GM23248 (cell line): ENCODE data around the gene CLDN1. TPM values are rescaled to one million over a fixed set of nuclear protein-coding genes. Genes with fewer than 3 reads are reported as not detected.

Experiments
- DNase-seq: peaks from one replicate; pipeline ENCODE4 v3.0.0-alpha.2; 2015
- H2AFZ ChIP-seq: fragments of 200-600 bp; sonication (generic); 2 replicates; pipeline ENCODE4 v1.6.1; 2016; ENCODE audit warnings: antibody characterized with exemption
- H3F3A ChIP-seq: fragments of 200-600 bp; sonication (generic); 2 replicates; pipeline ENCODE4 v1.6.1; 2016; ENCODE audit warnings: mild to moderate bottlenecking, antibody characterized with exemption, mixed run types; ENCODE audit not compliant: insufficient read depth
- H3K27ac ChIP-seq: fragments of 200-600 bp; sonication (generic); 2 replicates; pipeline ENCODE4 v1.5.1; 2016; ENCODE audit warnings: mild to moderate bottlenecking
- H3K27me3 ChIP-seq: fragments of 200-600 bp; sonication (generic); replicated peaks from 2 replicates; pipeline ENCODE4 v1.6.1; 2016; ENCODE audit warnings: mild to moderate bottlenecking; ENCODE audit not compliant: insufficient read depth
- H3K36me3 ChIP-seq: fragments of 200-600 bp; sonication (generic); 2 replicates; pipeline ENCODE4 v1.6.1; 2016; ENCODE audit warnings: low read depth, mild to moderate bottlenecking
- H3K4me1 ChIP-seq: fragments of 200-600 bp; sonication (generic); 2 replicates; pipeline ENCODE4 v1.6.1; 2016; ENCODE audit warnings: mild to moderate bottlenecking; ENCODE audit not compliant: insufficient read depth
- H3K4me2 ChIP-seq: fragments of 200-600 bp; sonication (generic); one replicate; pipeline ENCODE4 v1.6.1; 2016; ENCODE audit warnings: mild to moderate bottlenecking; ENCODE audit not compliant: unreplicated experiment
- H3K4me3 ChIP-seq: fragments of 200-600 bp; sonication (generic); 2 replicates; pipeline ENCODE4 v1.5.1; 2016; ENCODE audit warnings: mild to moderate bottlenecking
- H3K79me2 ChIP-seq: fragments of 200-600 bp; sonication (generic); 2 replicates; pipeline ENCODE4 v1.6.1; 2016; ENCODE audit warnings: mild to moderate bottlenecking; ENCODE audit not compliant: insufficient read depth
- H3K9ac ChIP-seq: fragments of 200-600 bp; sonication (generic); 2 replicates; pipeline ENCODE4 v1.6.1; 2016; ENCODE audit warnings: mild to moderate bottlenecking
- H3K9me2 ChIP-seq: fragments of 200-600 bp; sonication (generic); 2 replicates; pipeline ENCODE4 v1.6.1; 2016; ENCODE audit warnings: mixed run types, mild to moderate bottlenecking, moderate library complexity; ENCODE audit not compliant: insufficient read depth
- H3K9me3 ChIP-seq: fragments of 200-600 bp; sonication (generic); one replicate; pipeline ENCODE4 v1.6.1; 2017; ENCODE audit warnings: low read depth
- H4K20me1 ChIP-seq: fragments of 200-600 bp; sonication (generic); 2 replicates; pipeline ENCODE4 v1.6.0; 2016; ENCODE audit not compliant: insufficient read depth
- EZH2 ChIP-seq: fragments of 200-600 bp; sonication (generic); IDR thresholded peaks from 2 replicates; pipeline ENCODE4 v1.6.1; 2018; ENCODE audit warnings: antibody characterized with exemption, mild to moderate bottlenecking; ENCODE audit not compliant: insufficient read depth, poor library complexity, severe bottlenecking
- EZH2phosphoT487 ChIP-seq: fragments of 200-600 bp; sonication (generic); IDR thresholded peaks from 2 replicates; pipeline ENCODE4 v1.6.1; 2018; ENCODE audit warnings: antibody characterized with exemption, moderate library complexity, mild to moderate bottlenecking, low read depth; ENCODE audit not compliant: insufficient read depth
- WGBS, 2 experiments: methylation state at CpG; one replicate each; pipeline ENCODE4 v1.1.6; 2015 to 2017; ENCODE audit warnings: low lambda C conversion rate in 2 of 2, low coverage in 1 of 2; ENCODE audit errors: missing lambda C conversion rate in 2 of 2; 5-methylcytosine and 5-hydroxymethylcytosine counted together
- in situ Hi-C: fragments of 300-500 bp; cut with MboI; formaldehyde crosslinking; loops from 2 replicates; pipeline ENCODE4 v1.15.0; 2020
- polyA plus RNA-seq: library from polyadenylated mRNA; unstranded; fragments of >200 nt; fragmentation: Nextera tagmentation; extraction: Ambion mirVana; gene quantifications from 2 replicates; pipeline ENCODE4 v1.2.1, GENCODE V29; 2016
- total RNA-seq: library from RNA; depleted of rRNA; stranded (reverse); fragments of >200 nt; shearing (Covaris generic); gene quantifications from 2 replicates; pipeline ENCODE4 v1.2.3, GENCODE V29; 2014

CLDN1 gene
- total and polyA plus RNA-seq, 2 experiments from 2014 or later, result 0.19 to 0.32 TPM

- peak; percentile 32 for DNase-seq
- TF ChIP-seq EZH2 (no peak), EZH2phosphoT487 (no peak)
- no peaks in the 10 kb centered on the region for H4K20me1 ChIP-seq
- H3K79me2 ChIP-seq, result no peaks in the 10 kb centered on the region
- H3K36me3 ChIP-seq, result no peaks in the 10 kb centered on the region
- no peaks in the 10 kb centered on the region for H3F3A ChIP-seq
- H3K27ac ChIP-seq, result no peak overlapping the region
- no peaks in the 10 kb centered on the region for H3K9me3 ChIP-seq
- no peak overlapping the region for H3K4me3 ChIP-seq
- peaks cover 3% of the 10 kb centered on the region; the same call in 1 of the 2 replicates for H3K9me2 ChIP-seq
- 53 to 55% methylated on average over 1 of the region's 1 CpG for WGBS, 2 experiments
- no peaks in the 10 kb centered on the region for H3K27me3 ChIP-seq
- no peak overlapping the region for H3K9ac ChIP-seq
- in situ Hi-C loops, result no loop called here
- H3K4me2 ChIP-seq, result no peak overlapping the region
- H3K4me1 ChIP-seq, result peaks cover 14% of the 10 kb centered on the region
- H2AFZ ChIP-seq, result no peak overlapping the region
Observed at GRCh38 chr3:190266913-190267290, 55.3 kb downstream of the CLDN1 start.

- no peak for TF ChIP-seq EZH2phosphoT487
- no peak for TF ChIP-seq EZH2
- H3K27ac ChIP-seq, result no peak overlapping the region
- H3F3A ChIP-seq, result no peaks in the 10 kb centered on the region
- H3K9me2 ChIP-seq, result peaks cover 3% of the 10 kb centered on the region; the same call in 1 of the 2 replicates
- in situ Hi-C loops, result no loop called here
- H3K9me3 ChIP-seq, result no peaks in the 10 kb centered on the region
- no peaks in the 10 kb centered on the region for H3K27me3 ChIP-seq
- H4K20me1 ChIP-seq, result no peaks in the 10 kb centered on the region
- H3K79me2 ChIP-seq, result no peaks in the 10 kb centered on the region
- H3K4me2 ChIP-seq, result peak overlapping the region; percentile 43
- peak; percentile 12 for DNase-seq
- no peak overlapping the region for H3K9ac ChIP-seq
- H3K36me3 ChIP-seq, result no peaks in the 10 kb centered on the region
- H2AFZ ChIP-seq, result no peak overlapping the region
- H3K4me1 ChIP-seq, result peaks cover 14% of the 10 kb centered on the region
- no peak overlapping the region for H3K4me3 ChIP-seq
Observed at GRCh38 chr3:190266265-190266912, 55.9 kb downstream of the CLDN1 start.

GRCh38 chr3:190265796-190266195, 56.5 kb downstream of the CLDN1 start:
- Histone ChIP-seq H4K20me1 (no peaks in the 10 kb centered on the region), H3K9me3 (no peaks in the 10 kb centered on the region), H3K36me3 (no peaks in the 10 kb centered on the region), H3K4me2 (peak overlapping the region; percentile 43), H3K9ac (no peak overlapping the region), H3K79me2 (no peaks in the 10 kb centered on the region), H3K4me1 (peaks cover 14% of the 10 kb centered on the region), H3K4me3 (no peak overlapping the region), H3K27ac (no peak overlapping the region), H2AFZ (no peak overlapping the region), H3F3A (no peaks in the 10 kb centered on the region), H3K27me3 (no peaks in the 10 kb centered on the region), H3K9me2 (peaks cover 3% of the 10 kb centered on the region; the same call in 1 of the 2 replicates)
- 48 to 49% methylated on average over 3 of the region's 3 CpGs for WGBS, 2 experiments
- TF ChIP-seq EZH2, result no peak
- TF ChIP-seq EZH2phosphoT487, result no peak
- in situ Hi-C loops, result no loop called here
- peak; percentile 31 for DNase-seq

GRCh38 chr3:190265126-190265525, 57.1 kb downstream of the CLDN1 start:
- no peaks in the 10 kb centered on the region for H3K36me3 ChIP-seq
- no peak overlapping the region for H2AFZ ChIP-seq
- H4K20me1 ChIP-seq, result no peaks in the 10 kb centered on the region
- peaks cover 14% of the 10 kb centered on the region for H3K4me1 ChIP-seq
- no peak for DNase-seq
- no peak for TF ChIP-seq EZH2phosphoT487
- no peak for TF ChIP-seq EZH2
- no peak overlapping the region for H3K4me3 ChIP-seq
- no peaks in the 10 kb centered on the region for H3K27me3 ChIP-seq
- in situ Hi-C loops, result no loop called here
- H3K9ac ChIP-seq, result no peak overlapping the region
- no peaks in the 10 kb centered on the region for H3F3A ChIP-seq
- H3K9me2 ChIP-seq, result peaks cover 3% of the 10 kb centered on the region; the same call in 1 of the 2 replicates
- H3K79me2 ChIP-seq, result no peaks in the 10 kb centered on the region
- WGBS, 2 experiments, result 59 to 61% methylated on average over 1 of the region's 1 CpG
- H3K9me3 ChIP-seq, result no peaks in the 10 kb centered on the region
- no peak overlapping the region for H3K27ac ChIP-seq
- no peak overlapping the region for H3K4me2 ChIP-seq

GRCh38 chr3:190261740-190262139, 60.5 kb downstream of the CLDN1 start:
- Histone ChIP-seq H2AFZ (no peak overlapping the region), H3F3A (no peaks in the 10 kb centered on the region), H4K20me1 (no peaks in the 10 kb centered on the region), H3K27me3 (no peaks in the 10 kb centered on the region), H3K79me2 (no peaks in the 10 kb centered on the region), H3K4me2 (no peak overlapping the region), H3K4me3 (no peak overlapping the region), H3K9me2 (no peaks in the 10 kb centered on the region), H3K4me1 (peaks cover 14% of the 10 kb centered on the region), H3K9ac (no peak overlapping the region), H3K36me3 (no peaks in the 10 kb centered on the region), H3K9me3 (no peaks in the 10 kb centered on the region), H3K27ac (no peak overlapping the region)
- no peak for TF ChIP-seq EZH2
- TF ChIP-seq EZH2phosphoT487, result no peak
- in situ Hi-C loops, result no loop called here
- DNase-seq, result no peak
